Memory B cell (primary cell): ENCODE results near the gene MED13L.

Source experiments
- ATAC-seq: fragments of 150-1000 bp; cut with Tn5 transposase; 2 replicates; pipeline ENCODE4 v1.10.0; 2021; ENCODE audit warnings: low read depth, mild to moderate bottlenecking, moderate library complexity
- DNase-seq, 2 donors: peaks; one replicate each; pipeline ENCODE4 v3.0.0; 2022; ENCODE audit warnings: low spot score in 2 of 2
- H3K27ac Mint-ChIP-seq: one replicate; pipeline ENCODE4 v1.8.0; 2022; ENCODE audit warnings: mild to moderate bottlenecking, moderate library complexity, mixed read lengths
- H3K27me3 Mint-ChIP-seq: one replicate; pipeline ENCODE4 v1.8.0; 2022; ENCODE audit warnings: mixed read lengths
- H3K36me3 Mint-ChIP-seq: one replicate; pipeline ENCODE4 v1.8.0; 2022; ENCODE audit warnings: mild to moderate bottlenecking, mixed read lengths
- H3K4me1 Mint-ChIP-seq: one replicate; pipeline ENCODE4 v1.8.0; 2022; ENCODE audit warnings: mixed read lengths
- H3K4me3 Mint-ChIP-seq: one replicate; pipeline ENCODE4 v1.8.0; 2022; ENCODE audit warnings: mild to moderate bottlenecking, moderate library complexity, mixed read lengths
- H3K9me3 Mint-ChIP-seq: one replicate; pipeline ENCODE4 v1.8.0; 2022; ENCODE audit warnings: mixed read lengths

Gene MED13L

GRCh38 chr12:116196752-116197718, 80.5 kb downstream of the MED13L start:
- peaks cover 54% of the 10 kb centered on the region for H3K4me1 Mint-ChIP-seq
- H3K27ac Mint-ChIP-seq: peak overlapping the region; percentile 93
- no peaks in the 10 kb centered on the region for H3K27me3 Mint-ChIP-seq
- ATAC-seq (no peak), DNase-seq (no peak)
- H3K4me3 Mint-ChIP-seq: no peak overlapping the region
- H3K36me3 Mint-ChIP-seq: no peaks in the 10 kb centered on the region
- H3K9me3 Mint-ChIP-seq: no peaks in the 10 kb centered on the region

- no peaks in the 10 kb centered on the region for H3K36me3 Mint-ChIP-seq
- peaks cover 52% of the 10 kb centered on the region for H3K4me1 Mint-ChIP-seq
- H3K27ac Mint-ChIP-seq: peak overlapping the region; percentile 93
- peak overlapping the region; percentile 9 for H3K4me3 Mint-ChIP-seq
- H3K27me3 Mint-ChIP-seq: no peaks in the 10 kb centered on the region
- ATAC-seq (no peak), DNase-seq (no peak)
- no peaks in the 10 kb centered on the region for H3K9me3 Mint-ChIP-seq
These were observed 81.3 kb downstream of the MED13L start for GRCh38 chr12:116196226-116196625.

- no peaks in the 10 kb centered on the region for H3K27me3 Mint-ChIP-seq
- peak overlapping the region; percentile 93 for H3K27ac Mint-ChIP-seq
- H3K4me3 Mint-ChIP-seq: peak overlapping the region; percentile 62
- H3K36me3 Mint-ChIP-seq: no peaks in the 10 kb centered on the region
- H3K4me1 Mint-ChIP-seq: peaks cover 50% of the 10 kb centered on the region
- ATAC-seq (peak; percentile 92), DNase-seq (peak; percentile 51 to 59)
- H3K9me3 Mint-ChIP-seq: no peaks in the 10 kb centered on the region
These were observed 82.5 kb downstream of the MED13L start for GRCh38 chr12:116194935-116195431.

DNA sequence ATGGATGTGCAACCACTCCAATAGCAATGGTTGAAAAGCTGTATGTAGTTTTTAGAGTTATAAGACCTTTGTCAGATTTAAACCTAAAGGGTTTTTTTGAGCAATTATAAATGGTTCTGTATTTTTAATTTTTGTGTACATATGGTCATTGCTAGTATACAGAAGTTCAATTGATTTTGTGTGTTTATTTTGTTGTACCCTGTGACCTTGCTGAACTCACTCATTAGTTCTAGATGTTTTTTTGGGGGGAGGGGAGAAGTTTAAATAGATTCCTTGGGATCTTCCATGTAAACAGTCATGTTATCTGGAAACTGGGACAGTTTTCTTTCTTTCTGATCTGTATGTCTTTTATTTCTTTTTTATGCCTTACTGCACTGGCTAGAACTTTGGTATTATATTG, 87.8 kb downstream of the MED13L start:
- Mint-ChIP-seq H3K4me3 (no peak overlapping the region), H3K9me3 (no peaks in the 10 kb centered on the region), H3K36me3 (no peaks in the 10 kb centered on the region), H3K4me1 (peaks cover 41% of the 10 kb centered on the region), H3K27me3 (no peaks in the 10 kb centered on the region), H3K27ac (no peak overlapping the region)
- DNase-seq (no peak), ATAC-seq (no peak)

GRCh38 chr12:116188581-116188980, 88.9 kb downstream of the MED13L start:
- Mint-ChIP-seq H3K4me3 (no peak overlapping the region), H3K36me3 (no peaks in the 10 kb centered on the region), H3K27me3 (no peaks in the 10 kb centered on the region), H3K4me1 (peaks cover 40% of the 10 kb centered on the region), H3K9me3 (no peaks in the 10 kb centered on the region), H3K27ac (peak overlapping the region; percentile 26)
- peak; percentile 50 for ATAC-seq
- no peak for DNase-seq

- H3K27me3 Mint-ChIP-seq: no peaks in the 10 kb centered on the region
- no peaks in the 10 kb centered on the region for H3K9me3 Mint-ChIP-seq
- H3K27ac Mint-ChIP-seq: no peak overlapping the region
- H3K4me1 Mint-ChIP-seq: peaks cover 41% of the 10 kb centered on the region
- H3K36me3 Mint-ChIP-seq: no peaks in the 10 kb centered on the region
- DNase-seq (no peak), ATAC-seq (no peak)
- H3K4me3 Mint-ChIP-seq: no peak overlapping the region
These were observed 90.4 kb downstream of the MED13L start for GRCh38 chr12:116187151-116187511.

GRCh38 chr12:116186482-116187150, 90.9 kb downstream of the MED13L start:
- H3K27me3 Mint-ChIP-seq: no peaks in the 10 kb centered on the region
- no peak for ATAC-seq
- no peaks in the 10 kb centered on the region for H3K36me3 Mint-ChIP-seq
- no peak overlapping the region for H3K4me3 Mint-ChIP-seq
- peaks cover 45% of the 10 kb centered on the region for H3K4me1 Mint-ChIP-seq
- no peak for DNase-seq
- no peaks in the 10 kb centered on the region for H3K9me3 Mint-ChIP-seq
- H3K27ac Mint-ChIP-seq: no peak overlapping the region

- Mint-ChIP-seq H3K9me3 (no peaks in the 10 kb centered on the region), H3K4me3 (no peak overlapping the region), H3K36me3 (no peaks in the 10 kb centered on the region), H3K27me3 (no peaks in the 10 kb centered on the region), H3K4me1 (peaks cover 41% of the 10 kb centered on the region), H3K27ac (no peak overlapping the region)
- ATAC-seq (no peak), DNase-seq (no peak)
These were observed 92.7 kb downstream of the MED13L start for GRCh38 chr12:116184763-116185162.

GRCh38 chr12:116183741-116184141, 93.8 kb downstream of the MED13L start:
- H3K9me3 Mint-ChIP-seq: no peaks in the 10 kb centered on the region
- no peak overlapping the region for H3K4me3 Mint-ChIP-seq
- no peaks in the 10 kb centered on the region for H3K36me3 Mint-ChIP-seq
- DNase-seq (no peak), ATAC-seq (no peak)
- H3K4me1 Mint-ChIP-seq: peaks cover 34% of the 10 kb centered on the region
- no peak overlapping the region for H3K27ac Mint-ChIP-seq
- H3K27me3 Mint-ChIP-seq: no peaks in the 10 kb centered on the region

- Mint-ChIP-seq H3K27ac (peak overlapping the region; percentile 7), H3K9me3 (no peaks in the 10 kb centered on the region), H3K36me3 (no peaks in the 10 kb centered on the region), H3K4me1 (peaks cover 30% of the 10 kb centered on the region), H3K27me3 (no peaks in the 10 kb centered on the region), H3K4me3 (no peak overlapping the region)
- DNase-seq (no peak), ATAC-seq (no peak)
These were observed 95.0 kb downstream of the MED13L start for GRCh38 chr12:116182359-116183063.

GRCh38 chr12:116180448-116180847, 97.0 kb downstream of the MED13L start:
- DNase-seq: no peak
- ATAC-seq: no peak
- Mint-ChIP-seq H3K9me3 (no peaks in the 10 kb centered on the region), H3K4me1 (peaks cover 30% of the 10 kb centered on the region), H3K4me3 (no peak overlapping the region), H3K27me3 (no peaks in the 10 kb centered on the region), H3K36me3 (no peaks in the 10 kb centered on the region), H3K27ac (no peak overlapping the region)

DNA sequence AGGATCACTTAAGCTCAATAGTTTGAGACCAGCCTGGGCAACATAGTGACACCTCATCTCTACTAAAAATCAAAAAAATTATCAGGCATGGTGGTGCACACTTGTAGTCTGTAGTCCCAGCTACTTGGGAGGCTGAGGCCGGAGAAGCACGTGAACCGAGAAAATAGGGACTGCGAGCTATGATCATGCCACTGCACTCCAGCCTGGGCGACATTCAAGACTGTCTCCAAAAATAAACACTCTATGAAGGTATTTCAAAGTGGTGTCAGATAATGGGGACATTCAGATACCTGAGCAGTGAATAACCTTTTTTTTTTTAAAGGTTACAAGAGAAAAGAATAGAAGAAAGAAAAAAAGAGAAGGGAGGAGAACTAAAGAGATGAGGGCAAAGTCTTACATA, 98.1 kb downstream of the MED13L start:
- DNase-seq (no peak), ATAC-seq (no peak)
- Mint-ChIP-seq H3K4me3 (no peak overlapping the region), H3K27me3 (no peaks in the 10 kb centered on the region), H3K9me3 (no peaks in the 10 kb centered on the region), H3K36me3 (no peaks in the 10 kb centered on the region), H3K27ac (no peak overlapping the region), H3K4me1 (peaks cover 35% of the 10 kb centered on the region)

DNA sequence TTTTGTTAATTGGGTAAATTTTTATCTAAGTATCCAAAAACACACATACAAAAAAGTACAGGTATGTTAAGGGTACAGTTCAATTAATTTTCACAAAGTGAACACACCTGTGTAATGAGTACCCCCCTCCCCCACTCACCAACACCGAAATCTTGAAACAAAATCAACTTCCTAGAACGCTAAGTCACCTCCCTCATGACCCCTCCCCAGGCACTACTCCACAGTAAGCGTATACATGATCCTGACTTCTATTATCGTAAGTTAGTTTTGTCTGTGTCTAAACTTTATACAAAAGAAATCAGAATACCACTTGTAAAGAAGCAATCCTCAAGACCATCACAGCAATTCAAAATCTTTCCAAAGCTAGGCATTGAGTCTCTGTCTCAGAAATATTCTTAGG, 100.5 kb downstream of the MED13L start:
- no peaks in the 10 kb centered on the region for H3K9me3 Mint-ChIP-seq
- no peak for ATAC-seq
- H3K27ac Mint-ChIP-seq: no peak overlapping the region
- H3K4me1 Mint-ChIP-seq: peaks cover 36% of the 10 kb centered on the region
- no peak for DNase-seq
- no peak overlapping the region for H3K4me3 Mint-ChIP-seq
- no peaks in the 10 kb centered on the region for H3K27me3 Mint-ChIP-seq
- no peaks in the 10 kb centered on the region for H3K36me3 Mint-ChIP-seq

GRCh38 chr12:116174904-116175303, 102.6 kb downstream of the MED13L start:
- ATAC-seq (no peak), DNase-seq (no peak)
- no peak overlapping the region for H3K4me3 Mint-ChIP-seq
- peaks cover 40% of the 10 kb centered on the region for H3K4me1 Mint-ChIP-seq
- H3K27ac Mint-ChIP-seq: peak overlapping the region; percentile 45
- H3K36me3 Mint-ChIP-seq: no peaks in the 10 kb centered on the region
- H3K27me3 Mint-ChIP-seq: no peaks in the 10 kb centered on the region
- no peaks in the 10 kb centered on the region for H3K9me3 Mint-ChIP-seq
